Lower lobe of right lung (tissue), 2 donors: ENCODE data around the gene HECW1. TPM values are rescaled to one million over a fixed set of nuclear protein-coding genes. Genes with fewer than 3 reads are reported as not detected.
"Not testable (repeated sequence)": the region's sequence is repeated elsewhere in the genome, so short reads cannot be mapped to it uniquely, and the experiment has no call there.

Source experiments
- ATAC-seq, 2 donors: fragments of 200-7000 bp; cut with Tn5 transposase; one replicate each; pipeline ENCODE4 v1.9.1; 2020 to 2022; ENCODE audit warnings: mild to moderate bottlenecking in 2 of 2, moderate library complexity in 2 of 2
- DNase-seq: peaks from one replicate; pipeline ENCODE4 v3.0.0-alpha.2; 2020
- H3K27ac ChIP-seq: fragments of 200-600 bp; one replicate; pipeline ENCODE4 v1.8.0; 2022
- H3K27me3 ChIP-seq: fragments of 200-600 bp; one replicate; pipeline ENCODE4 v1.8.0; 2022; ENCODE audit warnings: low read depth
- H3K36me3 ChIP-seq: fragments of 200-600 bp; one replicate; pipeline ENCODE4 v1.8.0; 2022; ENCODE audit warnings: mild to moderate bottlenecking
- H3K4me1 ChIP-seq: fragments of 200-600 bp; one replicate; pipeline ENCODE4 v1.8.0; 2022
- H3K4me3 ChIP-seq: fragments of 200-600 bp; one replicate; pipeline ENCODE4 v1.8.0; 2022; ENCODE audit warnings: mild to moderate bottlenecking
- H3K9me3 ChIP-seq: fragments of 200-600 bp; one replicate; pipeline ENCODE4 v1.8.0; 2022
- CTCF ChIP-seq: fragments of 200-600 bp; IDR thresholded peaks from one replicate; pipeline ENCODE4 v1.8.0; 2022; ENCODE audit warnings: antibody characterized with exemption, mild to moderate bottlenecking
- intact Hi-C: fragments of 100-400 bp; cut with DNase I; formaldehyde crosslinking; loops from one replicate; pipeline ENCODE4 v1.11.0; 2022
- total RNA-seq: library from RNA; stranded (reverse); fragmentation: NEBNext Ultra II Directional; extraction: Animal tissue kit (Norgen Biotek cat#: 25700); gene quantifications from one replicate; pipeline ENCODE4 v1.2.1, GENCODE V29; 2021
- donor health status: DM: no; HTN: yes; CAD: no; lungs with severe emphysema.

HECW1 gene
- total RNA-seq, 1 donor from 2014 or later, result 0.06 TPM

GRCh38 chr7:43205171-43205795 is 92.8 kb downstream of the HECW1 start:
- no peaks in the 10 kb centered on the region for H3K4me1 ChIP-seq
- intact Hi-C loops, result no loop called here
- no peak overlapping the region for H3K4me3 ChIP-seq
- H3K36me3 ChIP-seq, result no peaks in the 10 kb centered on the region
- H3K27me3 ChIP-seq, result no peaks in the 10 kb centered on the region
- DNase-seq (no peak), ATAC-seq (no peak)
- no peak overlapping the region for H3K27ac ChIP-seq
- no peaks in the 10 kb centered on the region for H3K9me3 ChIP-seq
- no peak for TF ChIP-seq CTCF

- Histone ChIP-seq H3K4me3 (no peak overlapping the region), H3K27ac (no peak overlapping the region), H3K27me3 (no peaks in the 10 kb centered on the region), H3K36me3 (no peaks in the 10 kb centered on the region), H3K9me3 (no peaks in the 10 kb centered on the region), H3K4me1 (no peaks in the 10 kb centered on the region)
- TF ChIP-seq CTCF, result no peak
- intact Hi-C loops, result no loop called here
- DNase-seq (no peak), ATAC-seq (no peak)
Observed at GRCh38 chr7:43208242-43208641, 95.8 kb downstream of the HECW1 start.

- DNase-seq, H3K36me3 ChIP-seq, H3K9me3 ChIP-seq, H3K4me3 ChIP-seq, H3K4me1 ChIP-seq, H3K27me3 ChIP-seq, H3K27ac ChIP-seq, ATAC-seq, intact Hi-C loops: not testable (repeated sequence)
Observed at GRCh38 chr7:43210539-43210938, 98.1 kb downstream of the HECW1 start.

GRCh38 chr7:43211286-43211685 is 98.8 kb downstream of the HECW1 start:
- Histone ChIP-seq H3K9me3 (no peaks in the 10 kb centered on the region), H3K27ac (no peak overlapping the region), H3K36me3 (no peaks in the 10 kb centered on the region), H3K4me1 (no peaks in the 10 kb centered on the region), H3K4me3 (no peak overlapping the region), H3K27me3 (no peaks in the 10 kb centered on the region)
- TF ChIP-seq CTCF, result no peak
- no peak for DNase-seq
- ATAC-seq, result no peak
- intact Hi-C loops, result no loop called here

GRCh38 chr7:43211693-43212092 is 99.2 kb downstream of the HECW1 start:
- DNase-seq (no peak), ATAC-seq (no peak)
- H3K27ac ChIP-seq, result no peak overlapping the region
- H3K4me3 ChIP-seq, result no peak overlapping the region
- no peaks in the 10 kb centered on the region for H3K36me3 ChIP-seq
- H3K27me3 ChIP-seq, result no peaks in the 10 kb centered on the region
- no peaks in the 10 kb centered on the region for H3K4me1 ChIP-seq
- TF ChIP-seq CTCF, result no peak
- intact Hi-C loops, result no loop called here
- H3K9me3 ChIP-seq, result no peaks in the 10 kb centered on the region

- Histone ChIP-seq H3K4me3 (no peak overlapping the region), H3K27ac (no peak overlapping the region), H3K27me3 (no peaks in the 10 kb centered on the region), H3K36me3 (no peaks in the 10 kb centered on the region), H3K4me1 (no peaks in the 10 kb centered on the region), H3K9me3 (no peaks in the 10 kb centered on the region)
- DNase-seq (no peak), ATAC-seq (no peak)
- intact Hi-C loops, result no loop called here
- TF ChIP-seq CTCF, result no peak
Observed at GRCh38 chr7:43212921-43213320, 100.5 kb downstream of the HECW1 start.
